ENCODE measurements around the gene NQO2. TPM values are rescaled to one million over a fixed set of nuclear protein-coding genes. Genes with fewer than 3 reads are reported as not detected.

NQO2 gene
- polyA plus RNA-seq, 1 donor from 2014 or later = 33.2 TPM

DNA sequence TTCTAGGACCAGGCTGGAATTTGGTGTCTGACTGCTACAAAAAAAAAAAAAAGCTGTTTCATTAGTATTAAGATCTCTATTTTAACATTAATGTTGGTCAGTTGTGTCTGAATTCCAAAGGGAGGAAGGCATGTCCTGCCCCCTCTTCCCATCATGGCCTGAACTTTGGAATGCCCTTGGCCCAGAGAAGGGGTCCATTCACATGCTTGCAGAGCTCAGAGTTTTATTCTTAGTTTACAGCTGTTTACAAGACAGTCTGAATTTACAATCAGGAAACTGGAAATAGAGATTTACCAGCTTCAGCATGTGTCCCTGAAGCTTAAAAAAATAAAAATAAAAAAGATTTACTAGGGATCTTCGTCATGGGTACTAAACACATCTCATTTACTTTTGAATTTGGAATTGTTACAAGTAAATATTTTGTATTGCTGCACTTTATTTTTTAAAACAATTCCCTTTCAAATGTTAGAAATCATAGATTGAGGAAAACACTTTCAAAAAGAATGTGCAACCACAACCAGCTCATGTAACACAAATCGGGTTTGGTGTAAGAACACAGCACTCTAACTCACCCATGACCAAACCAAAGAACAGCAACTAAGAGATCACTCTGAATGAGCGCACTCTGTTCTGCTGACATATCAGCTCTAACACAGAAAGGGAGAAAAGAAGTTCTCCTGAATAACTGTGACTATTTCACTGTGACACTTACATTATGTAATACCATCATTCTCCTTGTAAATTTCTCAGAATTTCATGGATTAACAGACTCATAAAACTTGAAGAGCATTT is 21.7 kb upstream of the NQO2 start:
- Histone ChIP-seq H3K36me3 (ENCODE audit: insufficient read depth, low read length) (no peaks in the 10 kb centered on the region), H3K79me2 (replicated peaks; ENCODE audit: insufficient read depth, low read length) (no peaks in the 10 kb centered on the region), H3F3A (ENCODE audit: insufficient read depth, low read length, poor library complexity, severe bottlenecking) (no peaks in the 10 kb centered on the region), H3K27me3 (ENCODE audit: insufficient read depth, low read depth, low read length) (no peaks in the 10 kb centered on the region), H3K4me2 (ENCODE audit: low read length) (no peak overlapping the region), H3K9me3 (ENCODE audit: low read length) (no peaks in the 10 kb centered on the region), H3K4me3 (ENCODE audit: low read length) (no peak overlapping the region), H2AFZ (ENCODE audit: low read depth, low read length) (no peak overlapping the region), H3K9me2 (ENCODE audit: insufficient read depth, low read length) (no peaks in the 10 kb centered on the region), H3K9ac (ENCODE audit: low read length) (no peak overlapping the region), H3K27ac (ENCODE audit: low read length) (no peak overlapping the region), H4K20me1 (ENCODE audit: insufficient read depth) (no peaks in the 10 kb centered on the region)
- no peak for TF ChIP-seq TAF1 (IDR thresholded peaks at IDR 0.05; ENCODE audit: low read depth)
- TF ChIP-seq POLR2AphosphoS5 (IDR thresholded peaks at IDR 0.05) = no peak
- TF ChIP-seq RAD21 (conservative IDR thresholded peaks at IDR 0.05) = no peak
- TF ChIP-seq, protein P1, sequence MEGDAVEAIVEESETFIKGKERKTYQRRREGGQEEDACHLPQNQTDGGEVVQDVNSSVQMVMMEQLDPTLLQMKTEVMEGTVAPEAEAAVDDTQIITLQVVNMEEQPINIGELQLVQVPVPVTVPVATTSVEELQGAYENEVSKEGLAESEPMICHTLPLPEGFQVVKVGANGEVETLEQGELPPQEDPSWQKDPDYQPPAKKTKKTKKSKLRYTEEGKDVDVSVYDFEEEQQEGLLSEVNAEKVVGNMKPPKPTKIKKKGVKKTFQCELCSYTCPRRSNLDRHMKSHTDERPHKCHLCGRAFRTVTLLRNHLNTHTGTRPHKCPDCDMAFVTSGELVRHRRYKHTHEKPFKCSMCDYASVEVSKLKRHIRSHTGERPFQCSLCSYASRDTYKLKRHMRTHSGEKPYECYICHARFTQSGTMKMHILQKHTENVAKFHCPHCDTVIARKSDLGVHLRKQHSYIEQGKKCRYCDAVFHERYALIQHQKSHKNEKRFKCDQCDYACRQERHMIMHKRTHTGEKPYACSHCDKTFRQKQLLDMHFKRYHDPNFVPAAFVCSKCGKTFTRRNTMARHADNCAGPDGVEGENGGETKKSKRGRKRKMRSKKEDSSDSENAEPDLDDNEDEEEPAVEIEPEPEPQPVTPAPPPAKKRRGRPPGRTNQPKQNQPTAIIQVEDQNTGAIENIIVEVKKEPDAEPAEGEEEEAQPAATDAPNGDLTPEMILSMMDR (IDR thresholded peaks at IDR 0.05; ENCODE audit: poor library complexity, severe bottlenecking) = no peak
- TF ChIP-seq, protein P2, sequence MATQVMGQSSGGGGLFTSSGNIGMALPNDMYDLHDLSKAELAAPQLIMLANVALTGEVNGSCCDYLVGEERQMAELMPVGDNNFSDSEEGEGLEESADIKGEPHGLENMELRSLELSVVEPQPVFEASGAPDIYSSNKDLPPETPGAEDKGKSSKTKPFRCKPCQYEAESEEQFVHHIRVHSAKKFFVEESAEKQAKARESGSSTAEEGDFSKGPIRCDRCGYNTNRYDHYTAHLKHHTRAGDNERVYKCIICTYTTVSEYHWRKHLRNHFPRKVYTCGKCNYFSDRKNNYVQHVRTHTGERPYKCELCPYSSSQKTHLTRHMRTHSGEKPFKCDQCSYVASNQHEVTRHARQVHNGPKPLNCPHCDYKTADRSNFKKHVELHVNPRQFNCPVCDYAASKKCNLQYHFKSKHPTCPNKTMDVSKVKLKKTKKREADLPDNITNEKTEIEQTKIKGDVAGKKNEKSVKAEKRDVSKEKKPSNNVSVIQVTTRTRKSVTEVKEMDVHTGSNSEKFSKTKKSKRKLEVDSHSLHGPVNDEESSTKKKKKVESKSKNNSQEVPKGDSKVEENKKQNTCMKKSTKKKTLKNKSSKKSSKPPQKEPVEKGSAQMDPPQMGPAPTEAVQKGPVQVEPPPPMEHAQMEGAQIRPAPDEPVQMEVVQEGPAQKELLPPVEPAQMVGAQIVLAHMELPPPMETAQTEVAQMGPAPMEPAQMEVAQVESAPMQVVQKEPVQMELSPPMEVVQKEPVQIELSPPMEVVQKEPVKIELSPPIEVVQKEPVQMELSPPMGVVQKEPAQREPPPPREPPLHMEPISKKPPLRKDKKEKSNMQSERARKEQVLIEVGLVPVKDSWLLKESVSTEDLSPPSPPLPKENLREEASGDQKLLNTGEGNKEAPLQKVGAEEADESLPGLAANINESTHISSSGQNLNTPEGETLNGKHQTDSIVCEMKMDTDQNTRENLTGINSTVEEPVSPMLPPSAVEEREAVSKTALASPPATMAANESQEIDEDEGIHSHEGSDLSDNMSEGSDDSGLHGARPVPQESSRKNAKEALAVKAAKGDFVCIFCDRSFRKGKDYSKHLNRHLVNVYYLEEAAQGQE (IDR thresholded peaks at IDR 0.05; ENCODE audit: borderline replicate concordance) = no peak
- no peak for TF ChIP-seq MXI1 (conservative IDR thresholded peaks at IDR 0.05; ENCODE audit: poor library complexity, severe bottlenecking)
- no peak for TF ChIP-seq EP300 (conservative IDR thresholded peaks at IDR 0.05; ENCODE audit: poor library complexity, severe bottlenecking)
- TF ChIP-seq EZH2 (IDR thresholded peaks at IDR 0.05; ENCODE audit: borderline replicate concordance, insufficient read depth, low read length, poor library complexity, severe bottlenecking) = no peak
- TF ChIP-seq SMC3 (conservative IDR thresholded peaks at IDR 0.05; ENCODE audit: poor library complexity) = no peak

DNA sequence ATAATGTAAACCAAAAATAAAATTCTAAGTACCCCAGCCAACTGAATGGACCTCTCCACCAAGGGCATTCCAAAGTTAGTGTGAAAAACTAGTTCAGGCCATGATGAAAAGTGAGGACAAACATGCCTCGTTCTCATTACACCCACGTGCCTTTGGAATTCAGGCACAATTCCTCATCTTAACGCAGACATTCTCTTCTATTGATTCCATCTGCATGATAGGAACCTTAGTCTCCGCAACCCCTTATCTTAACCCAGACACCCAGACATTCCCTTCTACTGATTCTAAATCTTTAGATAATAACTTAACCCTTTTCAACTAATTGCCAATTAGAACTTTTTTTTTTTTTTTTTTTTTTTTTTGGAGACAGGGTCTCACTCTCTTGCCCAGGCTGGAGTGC is 20.8 kb upstream of the NQO2 start:
- TF ChIP-seq RAD21 (conservative IDR thresholded peaks at IDR 0.05) (no peak), EZH2 (IDR thresholded peaks at IDR 0.05; ENCODE audit: borderline replicate concordance, insufficient read depth, low read length, poor library complexity, severe bottlenecking) (no peak), TAF1 (IDR thresholded peaks at IDR 0.05; ENCODE audit: low read depth) (no peak), POLR2AphosphoS5 (IDR thresholded peaks at IDR 0.05) (no peak), EP300 (conservative IDR thresholded peaks at IDR 0.05; ENCODE audit: poor library complexity, severe bottlenecking) (no peak), MXI1 (conservative IDR thresholded peaks at IDR 0.05; ENCODE audit: poor library complexity, severe bottlenecking) (no peak), SMC3 (conservative IDR thresholded peaks at IDR 0.05; ENCODE audit: poor library complexity) (no peak)
- TF ChIP-seq, protein P1 (IDR thresholded peaks at IDR 0.05; ENCODE audit: poor library complexity, severe bottlenecking) = no peak
- TF ChIP-seq, protein P2 (IDR thresholded peaks at IDR 0.05; ENCODE audit: borderline replicate concordance) = no peak
- no peaks in the 10 kb centered on the region for H3K27me3 ChIP-seq (ENCODE audit: insufficient read depth, low read depth, low read length)
- H3K9ac ChIP-seq (ENCODE audit: low read length) = no peak overlapping the region
- no peak overlapping the region for H3K4me3 ChIP-seq (ENCODE audit: low read length)
- H3K9me2 ChIP-seq (ENCODE audit: insufficient read depth, low read length) = no peaks in the 10 kb centered on the region
- no peak overlapping the region for H2AFZ ChIP-seq (ENCODE audit: low read depth, low read length)
- no peaks in the 10 kb centered on the region for H3K36me3 ChIP-seq (ENCODE audit: insufficient read depth, low read length)
- no peak overlapping the region for H3K4me2 ChIP-seq (ENCODE audit: low read length)
- H4K20me1 ChIP-seq (ENCODE audit: insufficient read depth) = no peaks in the 10 kb centered on the region
- H3K9me3 ChIP-seq (ENCODE audit: low read length) = no peaks in the 10 kb centered on the region
- no peaks in the 10 kb centered on the region for H3K79me2 ChIP-seq (replicated peaks; ENCODE audit: insufficient read depth, low read length)
- H3K27ac ChIP-seq (ENCODE audit: low read length) = no peak overlapping the region
- H3F3A ChIP-seq (ENCODE audit: insufficient read depth, low read length, poor library complexity, severe bottlenecking) = no peaks in the 10 kb centered on the region

Measured in neural cell (in vitro differentiated cells).